Neuronal stem cell (in vitro differentiated cells): ENCODE measurements around the gene DYNC1I2.

Source experiments
- DNase-seq: peaks from one replicate; pipeline ENCODE4 v3.0.0-alpha.2; 2013; ENCODE audit warnings: low spot score
- H2AFZ ChIP-seq: one replicate; pipeline ENCODE4 v1.6.1; 2013; ENCODE audit warnings: mild to moderate bottlenecking, low read length, inconsistent platforms
- H2AK5ac ChIP-seq: 2 replicates; pipeline ENCODE4 v1.6.1; 2013; ENCODE audit warnings: low read depth, mild to moderate bottlenecking, inconsistent platforms, low read length, moderate library complexity, mixed read lengths
- H2BK120ac ChIP-seq: 2 replicates; pipeline ENCODE4 v1.6.1; 2013; ENCODE audit warnings: low read depth, mild to moderate bottlenecking, inconsistent platforms, low read length, moderate library complexity, mixed read lengths
- H2BK12ac ChIP-seq: one replicate; pipeline ENCODE4 v1.6.1; 2013; ENCODE audit warnings: low read length, inconsistent platforms
- H2BK15ac ChIP-seq: 2 replicates; pipeline ENCODE4 v1.6.1; 2013; ENCODE audit warnings: mild to moderate bottlenecking, low read length, inconsistent platforms, mixed read lengths
- H2BK5ac ChIP-seq: one replicate; pipeline ENCODE4 v1.6.1; 2013; ENCODE audit warnings: inconsistent platforms, mild to moderate bottlenecking, low read length, moderate library complexity
- H3K14ac ChIP-seq: one replicate; pipeline ENCODE4 v1.6.1; 2013; ENCODE audit warnings: low read length, inconsistent platforms
- H3K18ac ChIP-seq: 2 replicates; pipeline ENCODE4 v1.6.1; 2013; ENCODE audit warnings: low read length, inconsistent platforms
- H3K23ac ChIP-seq: 2 replicates; pipeline ENCODE4 v1.6.1; 2013; ENCODE audit warnings: low read depth, mild to moderate bottlenecking, mixed read lengths, low read length, inconsistent platforms; ENCODE audit not compliant: poor library complexity
- H3K27ac ChIP-seq: replicated peaks from 3 replicates; pipeline ENCODE4 v1.5.1; 2013; ENCODE audit warnings: low read length, inconsistent platforms
- H3K27me3 ChIP-seq, 3 experiments: 2 replicates each; pipeline ENCODE4 v1.6.1; 2013; ENCODE audit warnings: low read length in 3 of 3, mild to moderate bottlenecking in 2 of 3, inconsistent platforms in 1 of 3, low read depth in 1 of 3, mixed read lengths in 1 of 3, moderate library complexity in 1 of 3; ENCODE audit not compliant: control insufficient read depth in 3 of 3, insufficient read depth in 3 of 3
- H3K36me3 ChIP-seq, 2 donors: replicated peaks in 1 of 2; 2 replicates each; pipeline ENCODE4 v1.6.1; 2013; ENCODE audit warnings: low read length in 2 of 2; ENCODE audit not compliant: control insufficient read depth in 2 of 2, insufficient read depth in 2 of 2
- H3K4ac ChIP-seq: 2 replicates; pipeline ENCODE4 v1.6.1; 2013; ENCODE audit warnings: inconsistent platforms, mild to moderate bottlenecking, low read length, moderate library complexity
- H3K4me1 ChIP-seq, 2 donors: 1 replicate in 1 of 2; 2 replicates in 1 of 2; pipeline ENCODE4 v1.6.1; 2013; ENCODE audit warnings: low read length in 2 of 2, low read depth in 1 of 2; ENCODE audit not compliant: control insufficient read depth in 2 of 2, insufficient read depth in 1 of 2
- H3K4me2 ChIP-seq: one replicate; pipeline ENCODE4 v1.6.1; 2013; ENCODE audit warnings: mild to moderate bottlenecking, low read length, inconsistent platforms; ENCODE audit not compliant: insufficient read depth, poor library complexity, severe bottlenecking
- H3K4me3 ChIP-seq, 2 donors: 2 replicates each; pipeline ENCODE4 v1.5.1; 2013; ENCODE audit warnings: low read length in 2 of 2, mild to moderate bottlenecking in 2 of 2, inconsistent platforms in 1 of 2, moderate library complexity in 1 of 2
- H3K79me1 ChIP-seq: one replicate; pipeline ENCODE4 v1.6.1; 2013; ENCODE audit warnings: low read depth, mild to moderate bottlenecking, inconsistent platforms, low read length, moderate library complexity
- H3K9ac ChIP-seq: one replicate; pipeline ENCODE4 v1.6.1; 2013; ENCODE audit warnings: mild to moderate bottlenecking, low read depth, low read length, inconsistent platforms; ENCODE audit not compliant: poor library complexity
- H3K9me3 ChIP-seq, 2 donors: replicated peaks in 1 of 2; 2 replicates each; pipeline versions ENCODE3 to v1.6.1; 2013; ENCODE audit warnings: low read length in 2 of 2, mild to moderate bottlenecking in 2 of 2, inconsistent platforms in 1 of 2, low read depth in 1 of 2, mixed read lengths in 1 of 2, moderate library complexity in 1 of 2; ENCODE audit not compliant: control insufficient read depth in 2 of 2, insufficient read depth in 1 of 2
- H4K8ac ChIP-seq: one replicate; pipeline ENCODE4 v1.6.1; 2013; ENCODE audit warnings: low read depth, mild to moderate bottlenecking, inconsistent platforms, low read length, moderate library complexity
- H4K91ac ChIP-seq: one replicate; pipeline ENCODE4 v1.6.1; 2013; ENCODE audit warnings: low read length, low read depth, mild to moderate bottlenecking, inconsistent platforms; ENCODE audit not compliant: poor library complexity
- WGBS, 2 donors: extraction: QIAGEN DNeasy Blood & Tissue Kit; methylation state at CpG; one replicate each; pipeline ENCODE4 v1.1.7; 2013; ENCODE audit warnings: missing lambda C conversion rate in 2 of 2, mixed read lengths in 1 of 2; ENCODE audit not compliant: insufficient read length in 2 of 2, insufficient replicate concordance in 1 of 2; ENCODE audit errors: extremely low coverage in 2 of 2; 5-methylcytosine and 5-hydroxymethylcytosine counted together

Gene DYNC1I2

DNA sequence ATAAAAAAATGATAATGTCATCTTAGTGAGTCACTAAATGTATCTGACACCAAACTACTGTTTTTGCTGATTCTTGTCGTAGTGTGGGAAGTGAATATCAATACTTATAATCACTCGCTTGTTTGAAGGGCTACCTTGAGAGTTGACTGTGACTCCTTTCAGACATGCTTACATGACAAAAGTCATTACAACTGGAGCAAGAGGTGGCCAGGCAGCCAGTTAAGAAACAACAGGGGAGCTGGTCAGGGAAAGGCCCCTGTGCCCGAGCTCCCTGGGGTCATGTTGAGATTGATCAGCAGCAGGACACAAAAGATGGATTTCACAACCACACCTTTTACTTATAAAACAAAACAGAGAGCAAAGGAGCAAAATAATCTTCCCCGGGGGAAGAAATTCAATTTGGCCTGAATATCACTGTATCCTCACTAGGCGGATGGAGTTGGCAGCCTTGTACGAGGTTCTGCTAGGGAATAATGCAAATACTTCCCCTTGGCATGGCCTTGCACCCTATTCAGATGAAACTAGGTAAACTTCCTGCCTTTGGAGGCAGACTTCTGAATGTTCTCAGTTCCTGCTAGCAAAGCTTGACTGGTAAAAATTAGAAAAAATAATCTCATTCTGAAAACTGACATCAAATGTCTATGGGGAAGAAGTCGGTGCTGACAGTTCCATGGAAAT is 101.2 kb downstream of the DYNC1I2 start:
- Histone ChIP-seq H3K4me3 (no peak overlapping the region), H3K14ac (no peak overlapping the region), H3K4ac (no peak overlapping the region), H3K27ac (no peak overlapping the region), H3K4me1 (peaks cover 1 to 4% of the 10 kb centered on the region in 2 donors), H2AK5ac (no peak overlapping the region), H2BK5ac (no peak overlapping the region), H2BK15ac (no peak overlapping the region), H2BK12ac (no peak overlapping the region), H3K4me2 (no peak overlapping the region), H3K79me1 (no peaks in the 10 kb centered on the region), H3K36me3 (peaks cover 0 to 60% of the 10 kb centered on the region in 2 donors), H3K23ac (no peak overlapping the region), H3K9ac (no peak overlapping the region), H4K91ac (no peak overlapping the region), H3K9me3 (no peaks in the 10 kb centered on the region), H3K18ac (no peak overlapping the region), H3K27me3 (no peaks in the 10 kb centered on the region), H4K8ac (no peak overlapping the region), H2AFZ (no peak overlapping the region), H2BK120ac (no peak overlapping the region)
- WGBS, 2 donors, result no CpG with 5 or more reads among the region's 7 CpGs
- no peak for DNase-seq

- no CpG with 5 or more reads among the region's 6 CpGs for WGBS, 2 donors
- no peak overlapping the region for H4K91ac ChIP-seq
- no peak overlapping the region for H2BK120ac ChIP-seq
- no peaks in the 10 kb centered on the region for H3K9me3 ChIP-seq
- no peak overlapping the region for H2AK5ac ChIP-seq
- no peak overlapping the region for H3K18ac ChIP-seq
- H2BK12ac ChIP-seq, result no peak overlapping the region
- H3K4me1 ChIP-seq, result peaks cover 5 to 8% of the 10 kb centered on the region in 2 donors
- H2BK5ac ChIP-seq, result no peak overlapping the region
- no peak overlapping the region for H3K4me2 ChIP-seq
- H2BK15ac ChIP-seq, result no peak overlapping the region
- H3K79me1 ChIP-seq, result no peaks in the 10 kb centered on the region
- no peak overlapping the region for H3K4ac ChIP-seq
- no peak overlapping the region for H3K14ac ChIP-seq
- no peak for DNase-seq
- no peak overlapping the region for H3K4me3 ChIP-seq
- H4K8ac ChIP-seq, result no peak overlapping the region
- H3K23ac ChIP-seq, result no peak overlapping the region
- H3K27ac ChIP-seq, result no peak overlapping the region
- no peak overlapping the region for H3K9ac ChIP-seq
- H2AFZ ChIP-seq, result no peak overlapping the region
- H3K27me3 ChIP-seq, result no peaks in the 10 kb centered on the region
- peaks cover 0 to 45% of the 10 kb centered on the region in 2 donors for H3K36me3 ChIP-seq
Measured at GRCh38 chr2:171789956-171790355, 102.7 kb downstream of the DYNC1I2 start.

- H3K27ac ChIP-seq, result no peak overlapping the region
- H3K23ac ChIP-seq, result no peak overlapping the region
- peaks cover 0 to 35% of the 10 kb centered on the region in 2 donors for H3K36me3 ChIP-seq
- no peak overlapping the region for H2BK12ac ChIP-seq
- H4K91ac ChIP-seq, result no peak overlapping the region
- no peak overlapping the region for H3K4ac ChIP-seq
- H2BK15ac ChIP-seq, result no peak overlapping the region
- no peak for DNase-seq
- H2AK5ac ChIP-seq, result no peak overlapping the region
- H2BK120ac ChIP-seq, result no peak overlapping the region
- H3K27me3 ChIP-seq, result no peaks in the 10 kb centered on the region
- no peak overlapping the region for H4K8ac ChIP-seq
- H3K4me2 ChIP-seq, result no peak overlapping the region
- no CpG with 5 or more reads among the region's 4 CpGs for WGBS, 2 donors
- no peaks in the 10 kb centered on the region for H3K79me1 ChIP-seq
- H2BK5ac ChIP-seq, result no peak overlapping the region
- H3K14ac ChIP-seq, result no peak overlapping the region
- H3K9ac ChIP-seq, result no peak overlapping the region
- no peak overlapping the region for H3K18ac ChIP-seq
- no peaks in the 10 kb centered on the region for H3K9me3 ChIP-seq
- H3K4me3 ChIP-seq, result no peak overlapping the region
- H2AFZ ChIP-seq, result no peak overlapping the region
- H3K4me1 ChIP-seq, result peaks cover 8 to 11% of the 10 kb centered on the region in 2 donors
Measured at GRCh38 chr2:171791361-171791760, 104.1 kb downstream of the DYNC1I2 start.

GRCh38 chr2:171792157-171792556 is 104.9 kb downstream of the DYNC1I2 start:
- no CpG with 5 or more reads among the region's 3 CpGs for WGBS, 2 donors
- no peak for DNase-seq
- H3K14ac ChIP-seq, result no peak overlapping the region
- H2BK120ac ChIP-seq, result no peak overlapping the region
- peaks cover 8 to 11% of the 10 kb centered on the region in 2 donors for H3K4me1 ChIP-seq
- peaks cover 0 to 27% of the 10 kb centered on the region in 2 donors for H3K36me3 ChIP-seq
- no peak overlapping the region for H2BK5ac ChIP-seq
- no peaks in the 10 kb centered on the region for H3K79me1 ChIP-seq
- H3K9me3 ChIP-seq, result no peaks in the 10 kb centered on the region
- no peak overlapping the region for H2AK5ac ChIP-seq
- H3K4ac ChIP-seq, result no peak overlapping the region
- H3K4me3 ChIP-seq, result no peak overlapping the region
- no peak overlapping the region for H3K4me2 ChIP-seq
- H3K27ac ChIP-seq, result no peak overlapping the region
- H3K9ac ChIP-seq, result no peak overlapping the region
- no peak overlapping the region for H2AFZ ChIP-seq
- no peak overlapping the region for H3K23ac ChIP-seq
- no peak overlapping the region for H2BK15ac ChIP-seq
- no peaks in the 10 kb centered on the region for H3K27me3 ChIP-seq
- no peak overlapping the region for H4K8ac ChIP-seq
- H2BK12ac ChIP-seq, result no peak overlapping the region
- no peak overlapping the region for H4K91ac ChIP-seq
- no peak overlapping the region for H3K18ac ChIP-seq
